GM18520 (cell line): ENCODE measurements around the gene IL1RAPL1.

Source experiments
- ATAC-seq: cut with Tn5 transposase; IDR thresholded peaks from one replicate; pipeline ENCODE4 v1.9.1; 2021; ENCODE audit not compliant: unreplicated experiment

The IL1RAPL1 gene

GRCh38 chrX:29617276-29617675, 1030.0 kb downstream of the IL1RAPL1 start:
- ATAC-seq, result no peak

DNA sequence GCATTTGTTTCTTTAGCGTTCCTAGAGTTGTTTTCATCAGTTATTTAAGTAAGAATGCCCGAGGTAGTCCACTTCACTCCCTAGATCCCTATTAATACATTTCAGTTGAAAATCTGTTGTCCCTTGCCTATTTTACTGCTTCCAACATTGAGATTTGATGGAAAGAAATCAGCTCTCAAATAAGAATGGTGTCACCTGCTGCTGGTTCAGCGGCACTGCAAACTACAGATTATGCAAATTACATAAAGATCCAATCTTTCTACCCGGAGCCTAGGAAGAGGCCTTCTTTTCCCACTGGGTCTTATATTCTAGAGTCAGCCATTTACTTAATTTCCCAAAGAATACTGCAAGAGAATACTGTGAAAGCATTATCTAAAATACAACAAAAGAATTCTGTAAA, 1030.5 kb downstream of the IL1RAPL1 start:
- no peak for ATAC-seq

DNA sequence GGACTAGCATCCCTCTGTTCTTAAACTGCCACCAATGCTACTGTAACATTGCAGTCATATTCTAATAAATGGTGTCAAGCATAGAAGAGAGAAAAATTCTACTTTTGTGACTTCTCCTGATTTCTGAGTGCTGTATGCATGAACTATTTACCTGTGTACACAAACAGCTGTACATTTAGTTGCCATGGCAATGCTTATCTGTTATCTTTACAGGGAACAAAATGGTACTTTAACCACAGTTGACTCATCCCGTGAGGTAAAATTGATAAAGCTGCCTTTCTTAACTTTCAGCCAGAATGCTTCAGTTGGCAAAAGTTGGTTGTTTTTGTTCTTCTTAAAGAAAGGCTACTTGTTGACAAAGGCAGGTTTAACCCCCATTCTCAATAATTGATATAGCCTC, 1040.6 kb downstream of the IL1RAPL1 start:
- ATAC-seq, result no peak

DNA sequence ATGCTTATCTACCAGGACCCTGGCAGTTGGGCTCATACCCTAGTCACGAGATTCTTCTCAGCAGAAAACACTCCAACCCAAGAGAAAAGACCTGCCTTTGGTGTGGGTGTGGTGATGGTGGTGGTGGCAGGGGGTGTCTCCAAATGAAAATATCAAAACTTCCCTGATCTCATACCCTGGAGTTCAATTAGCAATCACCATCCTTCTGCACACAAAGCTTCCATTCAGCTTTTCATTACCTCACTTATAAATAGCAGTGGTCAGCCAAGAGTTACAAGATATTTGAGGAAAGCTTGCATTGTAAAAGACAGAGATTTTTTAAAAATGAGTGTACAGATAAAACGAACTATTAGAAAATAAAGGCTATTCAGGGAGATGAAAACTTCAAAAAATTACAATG, 1047.3 kb downstream of the IL1RAPL1 start:
- no peak for ATAC-seq

DNA sequence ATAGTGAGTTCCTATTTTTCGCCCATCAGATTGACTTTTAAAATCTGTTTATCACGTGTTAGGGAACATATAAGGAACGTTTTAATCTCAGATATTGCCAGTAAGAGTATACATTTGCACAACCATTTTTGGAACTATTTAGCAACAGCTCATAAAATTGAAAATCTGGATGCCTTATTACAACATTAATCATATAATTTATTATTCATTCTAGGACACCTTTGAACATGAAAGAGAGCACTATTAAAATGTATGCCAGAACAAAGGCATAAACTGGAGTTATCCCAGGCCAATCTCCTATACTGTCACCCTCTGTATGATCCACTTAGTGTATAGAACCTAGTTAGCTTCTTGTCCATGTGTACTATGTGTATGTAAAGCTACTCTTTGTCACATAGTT, 1049.1 kb downstream of the IL1RAPL1 start:
- no peak for ATAC-seq

DNA sequence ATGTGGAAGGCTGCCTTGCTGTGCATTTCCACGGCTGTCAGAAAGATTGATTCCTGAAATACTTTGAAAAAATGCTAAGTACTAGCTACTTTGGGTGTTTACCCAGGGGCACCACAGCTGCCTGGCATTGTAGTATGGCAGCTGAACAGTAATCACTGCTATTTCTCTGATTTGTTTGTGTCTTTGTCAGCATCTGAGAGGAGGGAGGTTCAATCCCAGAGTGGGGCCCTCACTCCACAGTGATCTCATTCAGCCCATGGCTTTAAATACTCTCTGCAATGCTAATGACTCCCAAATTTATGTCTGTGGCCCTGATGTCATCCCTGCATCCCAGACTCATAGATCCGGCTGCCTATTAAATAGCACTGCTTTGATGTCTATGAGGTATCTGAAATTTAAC, 1052.9 kb downstream of the IL1RAPL1 start:
- ATAC-seq, result no peak

DNA sequence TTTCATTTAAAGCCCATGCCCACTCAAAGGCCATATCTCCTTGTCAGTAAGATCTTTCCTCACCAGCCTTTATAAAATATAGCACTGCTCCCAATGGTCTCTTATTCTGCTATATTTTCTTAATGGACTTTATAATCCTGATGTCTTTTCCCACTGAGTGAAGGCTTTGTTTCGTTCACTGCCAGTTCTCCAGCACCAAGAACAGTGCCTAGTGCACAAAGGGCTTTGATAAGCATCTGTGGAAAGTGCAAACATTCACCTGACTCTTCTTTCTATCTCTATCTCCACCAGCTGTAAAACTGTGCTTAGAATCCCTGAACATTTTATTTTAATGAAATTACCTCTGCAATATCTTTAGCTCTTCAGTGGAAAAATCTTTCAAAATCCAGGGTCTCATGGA, 1054.2 kb downstream of the IL1RAPL1 start:
- no peak for ATAC-seq

DNA sequence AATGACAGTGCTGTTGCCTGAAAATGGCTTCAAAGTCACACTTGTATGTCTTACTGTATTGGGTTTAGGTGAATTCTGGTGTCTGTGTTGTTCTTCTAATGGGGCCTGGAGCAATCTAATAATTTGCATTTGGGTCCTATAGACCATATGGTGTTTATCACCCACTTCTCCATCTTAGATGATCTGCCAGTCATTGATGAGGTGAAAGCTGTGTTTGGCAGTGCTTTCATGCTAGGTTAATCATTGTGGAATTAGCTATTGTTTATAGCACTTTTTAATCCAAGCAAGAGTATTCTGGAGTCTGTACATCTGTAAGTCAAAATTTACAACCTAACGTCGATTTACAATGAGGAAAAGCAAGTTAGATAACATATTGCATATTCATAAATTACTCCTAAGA, 1055.9 kb downstream of the IL1RAPL1 start:
- no peak for ATAC-seq

GRCh38 chrX:29648161-29648560, 1060.9 kb downstream of the IL1RAPL1 start:
- ATAC-seq, result no peak

DNA sequence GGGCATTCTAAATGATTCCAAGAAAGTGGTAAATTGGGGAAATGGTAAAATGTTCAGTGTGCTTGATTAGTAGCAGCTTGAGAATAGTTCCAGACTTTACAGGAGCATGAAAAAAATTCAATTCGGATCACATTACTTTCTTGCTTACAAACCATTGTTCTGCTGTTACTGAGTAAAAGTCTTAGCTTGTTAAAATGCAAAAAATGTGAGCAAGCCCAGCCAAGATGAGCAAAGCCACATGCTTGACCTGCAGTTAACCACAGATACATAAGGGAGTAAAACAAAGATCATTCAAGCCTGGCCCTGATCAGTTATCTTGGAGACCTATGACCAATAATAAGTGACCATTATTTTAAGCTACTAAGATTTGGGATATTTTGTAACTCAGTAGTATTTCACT, 1065.2 kb downstream of the IL1RAPL1 start:
- ATAC-seq, result no peak

DNA sequence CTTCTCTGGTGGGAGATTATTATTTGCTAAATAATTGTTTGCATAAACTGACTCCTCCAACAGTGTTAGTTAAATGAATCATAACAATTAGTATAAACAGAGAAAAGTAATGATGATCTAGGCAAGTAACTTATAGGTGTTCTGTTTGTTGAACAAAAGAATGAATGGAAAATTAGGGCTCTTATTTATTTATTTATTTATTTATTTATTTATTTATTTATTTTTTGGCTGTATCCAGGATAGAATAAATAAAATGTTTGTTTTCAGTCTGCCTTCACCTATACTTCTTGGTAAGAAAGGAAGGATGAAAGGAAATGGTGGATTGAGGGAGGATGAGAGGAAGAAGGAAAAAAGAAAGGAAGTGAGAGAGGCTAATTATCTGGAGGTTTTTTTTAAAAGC, 1066.5 kb downstream of the IL1RAPL1 start:
- no peak for ATAC-seq

DNA sequence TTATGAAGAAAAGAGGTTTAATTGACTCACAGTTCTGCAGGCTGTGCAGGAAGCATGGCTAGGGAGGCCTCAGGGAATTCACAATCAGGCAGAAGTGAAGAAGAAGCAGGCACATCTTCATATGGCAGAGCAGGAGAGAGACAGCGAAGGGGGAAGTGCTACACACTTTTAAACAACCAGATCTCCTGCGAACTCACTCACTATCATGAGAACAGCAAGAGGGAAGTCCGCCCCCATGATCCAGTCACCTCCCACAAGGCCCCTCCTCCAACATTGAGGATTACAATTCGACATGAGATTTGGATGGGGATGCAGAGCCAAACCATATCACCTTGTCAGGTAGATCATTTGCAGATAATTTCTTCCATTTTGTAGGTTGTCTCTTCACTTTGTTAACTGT, 1072.7 kb downstream of the IL1RAPL1 start:
- no peak for ATAC-seq

- ATAC-seq, result no peak
These were observed 1074.0 kb downstream of the IL1RAPL1 start for GRCh38 chrX:29661290-29661689.

GRCh38 chrX:29662101-29662500, 1074.9 kb downstream of the IL1RAPL1 start:
- ATAC-seq, result no peak

GRCh38 chrX:29662759-29663503, 1075.7 kb downstream of the IL1RAPL1 start:
- peak; percentile 78 for ATAC-seq

DNA sequence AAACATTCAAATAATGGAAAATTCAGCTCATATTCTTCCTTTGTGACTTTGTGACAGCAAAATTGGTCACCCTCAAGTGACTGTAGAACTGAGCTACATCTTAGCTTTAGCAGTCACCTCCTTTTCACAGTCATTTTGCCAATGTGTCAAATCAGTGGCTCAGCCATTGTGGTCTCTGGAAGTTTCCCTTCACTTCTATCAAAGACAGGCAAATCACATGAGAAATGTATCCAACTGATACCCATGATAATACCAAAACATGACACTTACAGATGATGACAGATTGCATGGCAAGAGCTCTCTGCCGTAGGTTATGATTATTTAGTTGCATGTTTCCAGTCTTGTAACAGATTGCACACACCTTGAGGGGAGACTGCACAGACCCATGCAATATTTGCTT, 1078.3 kb downstream of the IL1RAPL1 start:
- ATAC-seq, result no peak

- ATAC-seq, result no peak
These were observed 1079.1 kb downstream of the IL1RAPL1 start for GRCh38 chrX:29666366-29666765.

GRCh38 chrX:29671421-29671820, 1084.2 kb downstream of the IL1RAPL1 start:
- ATAC-seq, result no peak

- no peak for ATAC-seq
These were observed 1100.4 kb downstream of the IL1RAPL1 start for GRCh38 chrX:29687687-29688086.

- no peak for ATAC-seq
These were observed 1102.8 kb downstream of the IL1RAPL1 start for GRCh38 chrX:29690061-29690460.

DNA sequence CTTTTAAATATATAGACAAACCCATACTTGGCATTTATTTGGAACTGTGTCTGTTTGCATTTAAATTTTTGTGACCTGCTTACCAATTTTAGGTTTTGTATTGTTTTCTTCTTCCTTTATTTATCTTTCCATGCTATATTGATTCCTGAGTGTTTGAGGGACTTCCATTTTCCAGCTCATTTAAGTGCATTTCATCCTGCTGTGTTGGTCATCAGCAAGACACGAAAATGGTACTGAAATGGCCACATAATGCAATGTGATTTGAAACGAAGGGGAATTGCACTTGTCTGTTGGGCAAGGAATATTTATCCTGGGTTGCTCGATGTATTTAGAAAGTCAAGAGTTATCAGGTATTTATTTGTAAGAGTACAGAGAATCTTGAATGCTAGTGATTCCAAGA, 1103.8 kb downstream of the IL1RAPL1 start:
- ATAC-seq, result no peak

DNA sequence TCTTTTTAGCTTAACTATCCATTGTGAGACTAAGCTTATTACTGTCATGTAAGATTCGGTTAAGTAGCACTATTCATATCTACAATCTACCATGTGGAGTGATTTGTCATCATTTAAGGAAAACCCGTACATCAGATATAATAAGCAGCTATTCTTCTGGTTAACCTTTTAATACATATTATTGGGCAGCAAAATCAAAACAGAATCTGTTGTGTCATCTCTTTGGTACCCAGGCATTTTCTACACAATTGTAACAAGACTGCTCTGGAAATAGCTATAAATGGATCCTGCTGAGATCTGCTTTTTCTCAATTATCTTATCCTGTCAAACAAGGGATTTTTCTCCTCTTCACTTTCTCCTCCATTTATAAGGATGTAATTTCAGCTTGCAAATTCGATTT, 1106.7 kb downstream of the IL1RAPL1 start:
- ATAC-seq, result no peak

DNA sequence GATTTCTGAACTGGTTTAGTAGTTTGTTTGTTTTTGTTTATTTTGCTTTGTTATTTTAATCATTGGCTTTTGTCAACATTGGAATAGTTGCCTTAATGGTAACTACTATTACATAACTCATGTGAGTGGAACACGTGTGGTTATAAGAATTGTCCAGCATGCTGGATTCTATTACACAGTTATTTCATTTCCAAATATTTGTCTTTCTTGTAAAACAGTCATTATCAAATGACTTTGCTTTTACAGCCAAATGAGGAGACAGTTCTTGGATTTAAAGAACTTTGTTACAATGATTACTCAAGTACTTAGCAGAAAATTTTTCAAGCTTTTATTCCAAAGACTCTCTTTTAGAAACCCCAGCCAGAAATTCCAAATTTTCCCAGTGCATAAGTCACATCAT, 1112.0 kb downstream of the IL1RAPL1 start:
- ATAC-seq, result no peak
